ENCODE data around the gene RAB31.

DNA sequence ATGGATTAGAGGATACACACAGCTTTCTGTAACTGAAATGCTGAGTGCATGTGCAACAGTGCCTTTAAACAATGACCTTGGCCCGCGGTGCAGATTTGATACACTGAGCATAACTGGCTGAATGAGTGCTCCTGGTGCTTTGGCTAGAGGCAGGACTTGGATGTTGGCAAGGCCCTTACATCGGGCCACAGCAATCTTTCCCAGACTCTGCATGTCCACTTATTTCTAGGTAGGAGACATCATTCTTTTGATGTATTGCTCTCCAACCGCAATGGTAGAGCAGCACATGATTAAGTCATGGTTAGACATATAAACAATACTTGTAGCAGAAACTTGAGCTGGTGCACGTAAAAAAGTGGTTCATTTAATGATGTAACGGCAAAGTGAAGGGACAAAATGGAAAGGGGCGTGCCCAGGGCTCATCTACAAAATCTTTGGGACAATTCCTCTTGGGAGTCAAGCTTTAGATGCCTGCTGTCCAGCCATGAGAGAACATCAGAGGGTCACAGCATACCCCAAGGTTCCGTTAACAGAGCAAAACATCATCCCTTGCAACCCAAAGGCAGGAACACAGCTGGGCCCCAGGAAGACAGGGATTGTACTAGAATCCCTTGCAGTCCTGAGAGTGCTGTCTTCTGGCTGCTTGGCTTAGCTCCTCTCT is 43.4 kb downstream of the RAB31 start:
- TF ChIP-seq, protein P1, sequence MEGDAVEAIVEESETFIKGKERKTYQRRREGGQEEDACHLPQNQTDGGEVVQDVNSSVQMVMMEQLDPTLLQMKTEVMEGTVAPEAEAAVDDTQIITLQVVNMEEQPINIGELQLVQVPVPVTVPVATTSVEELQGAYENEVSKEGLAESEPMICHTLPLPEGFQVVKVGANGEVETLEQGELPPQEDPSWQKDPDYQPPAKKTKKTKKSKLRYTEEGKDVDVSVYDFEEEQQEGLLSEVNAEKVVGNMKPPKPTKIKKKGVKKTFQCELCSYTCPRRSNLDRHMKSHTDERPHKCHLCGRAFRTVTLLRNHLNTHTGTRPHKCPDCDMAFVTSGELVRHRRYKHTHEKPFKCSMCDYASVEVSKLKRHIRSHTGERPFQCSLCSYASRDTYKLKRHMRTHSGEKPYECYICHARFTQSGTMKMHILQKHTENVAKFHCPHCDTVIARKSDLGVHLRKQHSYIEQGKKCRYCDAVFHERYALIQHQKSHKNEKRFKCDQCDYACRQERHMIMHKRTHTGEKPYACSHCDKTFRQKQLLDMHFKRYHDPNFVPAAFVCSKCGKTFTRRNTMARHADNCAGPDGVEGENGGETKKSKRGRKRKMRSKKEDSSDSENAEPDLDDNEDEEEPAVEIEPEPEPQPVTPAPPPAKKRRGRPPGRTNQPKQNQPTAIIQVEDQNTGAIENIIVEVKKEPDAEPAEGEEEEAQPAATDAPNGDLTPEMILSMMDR (IDR thresholded peaks at IDR 0.05; ENCODE audit: low read depth, low read length) = no peak
- no peak for TF ChIP-seq POLR2A (IDR thresholded peaks at IDR 0.05; ENCODE audit: extremely low read depth, insufficient read length)
- TF ChIP-seq, protein P2, sequence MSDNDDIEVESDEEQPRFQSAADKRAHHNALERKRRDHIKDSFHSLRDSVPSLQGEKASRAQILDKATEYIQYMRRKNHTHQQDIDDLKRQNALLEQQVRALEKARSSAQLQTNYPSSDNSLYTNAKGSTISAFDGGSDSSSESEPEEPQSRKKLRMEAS (IDR thresholded peaks at IDR 0.05; ENCODE audit: low read depth, low read length) = no peak
